COLO829 (cell line): ENCODE measurements around the gene IFTAP.

Source experiments
- DNase-seq: peaks from one replicate; pipeline ENCODE4 v3.0.0; 2012; ENCODE audit warnings: low spot score

Gene IFTAP

GRCh38 chr11:36598051-36598450 lies 3.7 kb downstream of the IFTAP start, which contains the start of gene RAG2:
RAG2 (minus strand) TSS chr11:36598236; CDS start chr11:36594168, 4,068 bp downstream.
- no peak for DNase-seq

DNA sequence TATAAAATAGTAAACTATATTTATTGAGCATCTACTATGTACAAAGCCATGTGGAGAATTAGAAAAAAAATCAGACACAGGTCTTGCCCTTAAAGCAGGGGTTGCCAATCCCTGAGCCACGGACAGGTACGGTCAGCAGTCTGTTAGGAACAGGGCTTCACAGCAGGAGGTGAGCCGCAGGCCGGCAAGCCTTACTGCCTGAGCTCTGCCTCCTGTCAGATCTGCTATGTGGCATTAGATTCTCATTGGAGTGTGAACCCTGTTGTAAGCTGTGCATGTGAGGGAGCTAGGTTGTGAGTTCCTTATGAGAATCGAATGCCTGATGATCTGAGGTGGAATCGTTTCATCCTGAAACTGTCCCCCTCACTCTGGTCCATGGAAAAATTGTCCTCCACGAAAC lies 5.9 kb downstream of the IFTAP start:
- DNase-seq: no peak

- no peak for DNase-seq
Measured at GRCh38 chr11:36601155-36601554, 6.9 kb downstream of the IFTAP start.

- no peak for DNase-seq
Measured at GRCh38 chr11:36602135-36602534, 7.8 kb downstream of the IFTAP start.

DNA sequence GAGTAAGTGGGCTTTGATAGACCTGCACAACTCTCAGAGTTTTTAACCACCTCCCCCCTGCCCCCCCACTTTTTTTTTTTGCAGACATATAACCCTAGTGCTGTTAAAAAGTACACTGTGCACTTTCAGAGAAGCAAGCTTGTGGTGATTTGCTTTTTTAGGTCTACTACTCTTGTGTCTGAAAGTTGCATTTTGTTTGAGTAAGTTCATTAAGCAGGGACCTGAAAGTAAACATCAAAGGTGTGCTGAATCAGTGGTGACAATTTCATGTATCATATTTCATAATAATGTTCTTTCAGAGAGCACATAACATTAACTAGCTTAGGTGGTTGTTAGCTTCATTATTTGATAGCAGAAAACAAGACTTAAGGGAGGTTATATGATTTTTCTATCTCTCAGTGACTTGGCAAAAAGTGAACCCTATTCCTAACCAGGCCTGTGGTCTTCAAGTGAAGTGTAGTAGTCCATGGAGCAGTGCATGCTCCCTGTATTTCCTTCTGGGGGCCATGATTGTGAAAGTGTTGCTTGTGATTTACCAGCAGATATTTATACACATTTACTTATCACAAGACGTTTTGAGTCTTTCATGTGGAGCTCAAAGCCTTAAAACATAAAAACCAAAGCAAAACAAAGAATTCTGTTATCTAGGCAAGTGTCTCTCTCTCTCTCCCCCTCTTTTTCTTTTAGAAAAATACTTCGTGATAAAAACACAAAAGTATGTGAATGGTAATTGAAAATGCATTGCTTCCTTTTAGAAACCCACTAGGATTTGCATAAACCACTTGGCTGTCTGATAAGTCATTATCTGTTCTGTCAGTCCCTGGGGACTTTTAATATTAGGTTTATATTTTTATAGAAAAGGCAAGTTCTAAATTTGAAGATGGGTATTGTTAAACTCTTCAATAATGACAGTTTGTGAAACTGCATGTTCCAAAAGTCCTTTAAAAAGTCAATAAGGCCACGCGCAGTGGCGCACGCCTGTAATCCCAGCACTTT lies 11.2 kb downstream of the IFTAP start:
- no peak for DNase-seq

- no peak for DNase-seq
Measured at GRCh38 chr11:36608491-36609199, 14.3 kb downstream of the IFTAP start.

DNA sequence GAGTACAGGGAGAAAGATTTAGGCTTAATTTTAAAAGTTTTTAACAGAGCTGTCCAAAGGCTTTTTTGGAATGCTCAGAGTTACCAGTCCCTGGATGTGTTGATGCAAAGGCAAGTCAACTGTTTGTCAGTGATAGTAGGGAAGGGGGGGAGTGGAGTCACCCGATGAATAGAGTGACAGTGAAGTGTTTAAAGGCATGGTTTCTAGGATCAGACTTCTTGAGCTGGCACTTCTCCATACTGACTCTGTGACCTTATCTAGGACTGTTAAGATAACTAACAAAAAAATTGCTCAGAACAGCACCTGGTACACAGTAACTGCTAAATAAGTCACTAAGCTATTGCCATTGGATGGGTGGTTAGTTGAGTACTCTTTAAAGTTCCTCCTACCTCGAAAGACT lies 15.1 kb downstream of the IFTAP start:
- no peak for DNase-seq

DNA sequence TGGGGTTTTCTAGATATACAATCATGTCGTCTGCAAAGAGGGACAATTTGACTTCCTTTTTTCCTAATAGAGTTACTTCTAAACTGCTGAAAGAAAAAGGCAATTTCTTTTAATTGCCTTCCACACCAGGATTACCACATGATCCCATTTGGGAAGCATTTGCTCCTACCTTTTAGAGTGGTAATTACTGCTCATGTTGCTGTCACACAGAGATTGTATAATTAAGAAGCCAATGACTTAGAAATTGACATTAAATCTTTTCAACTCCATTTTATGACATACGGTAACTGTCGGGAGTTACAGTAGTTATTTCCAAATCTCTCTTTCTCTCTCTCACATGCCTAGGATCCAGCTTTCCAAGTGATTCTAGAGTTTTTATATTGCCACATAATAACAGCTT lies 21.5 kb downstream of the IFTAP start:
- DNase-seq: no peak

DNA sequence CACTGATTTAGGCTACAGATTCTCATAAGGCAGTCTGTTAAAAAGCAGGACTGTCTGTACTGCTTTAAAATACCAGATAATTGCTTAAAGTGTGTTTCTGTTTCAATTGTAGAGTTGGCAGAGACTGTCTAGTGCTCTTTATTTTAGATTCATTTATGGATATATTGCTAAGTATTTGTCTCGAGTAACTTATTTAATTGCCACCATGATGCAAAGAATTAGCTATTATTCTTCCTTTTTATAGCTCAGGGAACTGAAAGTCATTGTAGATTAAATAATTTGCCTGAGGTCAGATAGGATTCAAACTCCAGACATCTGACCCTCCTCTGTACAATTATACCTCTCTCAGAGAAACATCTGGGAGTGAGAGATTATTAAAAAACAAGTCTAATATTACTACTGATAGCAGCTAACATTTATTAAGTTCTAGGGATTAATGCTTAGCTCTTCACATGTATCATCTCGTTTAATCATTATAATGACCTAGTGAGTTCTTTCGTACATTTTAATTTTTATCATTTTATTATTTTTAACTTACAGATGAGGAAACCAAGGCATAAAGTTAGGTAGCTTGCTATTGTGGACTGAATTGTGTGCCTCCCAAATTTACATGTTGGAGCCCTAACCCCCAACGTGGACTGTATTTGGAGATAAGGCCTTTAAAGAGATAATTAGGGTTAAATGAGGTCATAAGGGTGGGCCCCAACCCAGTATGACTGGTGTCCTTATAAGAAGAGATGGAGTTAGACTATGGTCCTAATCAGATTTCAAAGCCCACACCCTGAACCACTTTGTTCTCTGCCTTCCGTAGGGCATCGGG lies 23.5 kb downstream of the IFTAP start:
- DNase-seq: no peak

DNA sequence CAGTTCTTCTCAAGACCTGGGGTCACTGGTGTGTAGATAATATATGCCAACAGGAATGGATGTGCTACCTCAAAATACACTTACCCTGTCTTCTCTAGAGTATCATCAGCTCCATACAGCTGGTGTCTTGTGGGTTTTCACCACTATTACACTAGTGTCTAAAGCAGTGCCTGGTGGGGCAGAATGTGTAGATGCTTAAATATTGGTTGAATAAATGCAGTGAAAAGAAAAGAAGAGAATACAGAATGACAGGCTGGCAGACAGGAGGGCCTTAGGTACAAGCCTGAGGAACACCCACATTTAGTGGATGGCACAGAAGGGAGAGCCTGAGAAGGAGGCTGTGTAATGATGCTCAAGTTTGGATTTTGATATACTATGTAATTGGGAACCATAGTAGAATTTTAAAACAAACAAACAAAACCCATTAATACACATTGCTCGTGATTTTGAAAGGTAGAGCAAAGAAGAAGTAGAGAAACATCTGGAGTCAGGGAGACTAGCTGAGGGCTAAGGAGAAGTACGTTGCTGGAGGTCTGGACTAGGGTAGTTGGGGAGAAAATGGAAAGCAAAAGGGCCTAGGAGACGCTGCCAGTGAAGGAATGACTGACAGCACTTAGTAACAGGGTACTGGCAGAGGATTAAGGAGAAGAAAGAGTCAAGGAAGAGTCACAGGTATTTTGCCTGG lies 24.2 kb downstream of the IFTAP start:
- DNase-seq: no peak

DNA sequence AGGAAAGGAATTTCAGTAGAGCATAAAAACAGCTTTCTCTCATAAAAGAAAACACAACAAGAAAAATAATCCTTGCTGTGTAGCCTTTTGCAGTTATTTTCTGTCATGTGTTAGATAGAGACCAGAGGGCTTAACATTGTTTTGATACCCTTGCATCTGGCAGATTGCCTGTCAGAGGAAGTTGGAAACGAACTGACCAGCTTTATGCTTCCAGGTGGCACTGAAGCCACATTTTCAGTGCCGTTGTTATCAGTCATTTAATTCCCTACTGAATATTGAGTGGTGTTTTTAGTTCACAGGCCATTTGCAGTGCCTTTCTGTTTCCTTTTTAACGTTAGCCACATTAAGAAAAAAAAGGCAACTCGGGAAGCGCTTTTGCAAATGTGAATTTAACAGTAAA lies 25.2 kb downstream of the IFTAP start:
- DNase-seq: no peak

DNA sequence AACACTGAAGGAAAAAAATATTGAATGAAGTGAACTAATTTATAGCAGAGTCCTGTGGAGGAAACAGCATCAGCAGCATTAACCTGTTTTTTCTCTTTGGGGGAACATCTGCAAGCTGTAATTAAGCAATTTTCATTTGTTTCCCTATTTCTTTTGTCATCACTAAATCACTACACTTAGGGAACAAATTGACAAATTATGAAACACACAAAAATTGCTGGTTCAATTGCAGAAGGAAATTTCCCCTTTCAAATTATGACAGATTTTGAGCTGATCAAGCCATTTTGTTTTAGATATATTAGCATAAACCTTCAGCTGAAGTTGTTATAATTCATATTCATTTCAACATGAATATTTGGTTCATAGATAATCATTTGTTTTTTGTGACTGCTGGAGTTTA lies 25.9 kb downstream of the IFTAP start:
- no peak for DNase-seq

DNA sequence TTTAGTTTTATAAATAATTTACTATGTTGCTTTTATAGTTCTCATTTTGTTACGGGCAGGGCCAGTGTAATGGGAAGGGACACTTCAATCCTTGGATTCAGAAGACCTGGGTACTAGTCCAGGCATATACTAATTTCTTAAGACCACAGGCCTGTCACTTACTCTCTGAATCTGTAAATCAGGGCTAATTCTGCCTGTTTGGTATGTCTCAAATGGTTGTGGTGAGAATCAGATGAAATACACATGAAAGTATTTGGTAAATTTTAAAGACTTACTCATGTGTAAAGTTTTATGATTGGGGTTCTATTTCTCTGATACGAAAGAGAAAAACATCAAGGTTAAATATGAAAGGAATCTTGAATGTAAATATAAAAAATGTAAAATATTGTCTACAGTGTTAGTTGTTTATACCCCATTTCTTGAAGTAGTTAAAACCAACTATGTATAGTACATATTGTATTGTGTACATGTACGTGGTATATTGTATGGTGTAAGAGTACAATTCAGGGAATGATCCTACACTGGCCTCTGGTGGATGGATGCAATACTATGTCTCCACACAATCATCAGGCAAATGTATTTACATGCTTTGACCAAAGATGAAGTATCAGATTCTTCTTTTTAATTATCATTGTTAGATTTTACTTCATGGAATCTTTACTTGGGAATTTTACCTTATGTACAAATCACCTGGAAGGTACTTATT lies 28.3 kb downstream of the IFTAP start:
- peak; percentile 35 for DNase-seq

DNA sequence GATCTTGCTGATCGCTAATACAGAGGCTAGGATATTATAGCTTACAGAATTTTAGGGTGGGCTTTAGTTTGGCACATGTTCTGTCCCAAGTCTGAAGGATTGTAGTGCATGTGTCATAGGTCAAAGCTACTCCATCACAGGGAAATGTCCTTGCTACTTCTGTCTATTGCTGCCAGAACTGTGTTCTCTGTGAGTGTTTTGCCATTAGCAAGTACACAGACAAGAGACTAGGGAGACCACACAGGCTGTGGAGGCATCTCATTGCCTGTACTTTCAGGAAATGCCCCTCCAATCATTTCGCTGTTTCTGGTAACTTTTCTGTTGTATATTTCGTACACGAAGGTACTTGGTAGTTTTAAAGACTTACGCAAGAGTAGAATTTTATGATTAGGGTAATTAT lies 29.2 kb downstream of the IFTAP start:
- DNase-seq: no peak

- no peak for DNase-seq
Measured at GRCh38 chr11:36627006-36627405, 32.7 kb downstream of the IFTAP start.

GRCh38 chr11:36627471-36627870 lies 33.2 kb downstream of the IFTAP start:
- DNase-seq: no peak

DNA sequence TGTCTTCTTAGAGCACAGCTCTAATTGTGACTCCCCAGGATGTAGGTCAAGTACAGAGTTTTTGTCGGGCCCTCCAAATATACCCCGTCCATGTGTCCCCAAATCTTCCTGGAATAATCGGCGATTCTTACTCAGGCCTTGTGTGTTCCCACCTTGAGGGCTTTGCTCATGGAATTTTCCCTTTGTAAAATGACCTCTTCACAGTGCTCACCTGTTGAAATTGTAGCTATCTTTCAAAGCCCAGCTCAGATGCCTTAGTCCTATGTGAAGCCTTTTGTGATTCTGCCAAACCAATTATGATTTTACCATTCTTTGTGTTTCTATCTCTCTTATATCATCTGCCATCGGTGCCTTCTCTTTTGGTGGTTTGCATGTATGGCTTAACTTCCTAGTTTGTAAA lies 33.8 kb downstream of the IFTAP start:
- no peak for DNase-seq

DNA sequence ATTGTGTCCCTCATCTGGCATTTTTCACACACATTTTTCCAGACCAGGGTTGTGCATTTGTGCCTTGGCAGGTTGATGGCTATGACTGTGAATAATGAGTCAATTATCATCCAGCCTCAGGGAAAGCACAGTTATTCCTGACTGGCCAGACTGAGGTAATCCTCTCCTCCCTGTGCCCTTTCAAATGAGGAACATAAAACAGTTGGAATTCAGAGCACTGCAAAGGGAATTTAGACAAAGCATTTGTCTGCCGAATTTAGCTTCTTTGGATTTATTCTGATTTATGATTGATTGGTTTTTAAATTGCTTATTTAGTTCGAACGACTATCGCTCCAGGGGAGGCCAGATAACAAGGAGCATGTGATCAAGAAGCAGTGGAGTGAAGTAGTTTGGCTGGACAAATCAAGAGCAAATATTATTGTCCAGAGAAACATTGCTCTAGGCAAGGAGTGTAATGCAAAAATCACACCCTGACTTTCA lies 34.5 kb downstream of the IFTAP start:
- DNase-seq: no peak

DNA sequence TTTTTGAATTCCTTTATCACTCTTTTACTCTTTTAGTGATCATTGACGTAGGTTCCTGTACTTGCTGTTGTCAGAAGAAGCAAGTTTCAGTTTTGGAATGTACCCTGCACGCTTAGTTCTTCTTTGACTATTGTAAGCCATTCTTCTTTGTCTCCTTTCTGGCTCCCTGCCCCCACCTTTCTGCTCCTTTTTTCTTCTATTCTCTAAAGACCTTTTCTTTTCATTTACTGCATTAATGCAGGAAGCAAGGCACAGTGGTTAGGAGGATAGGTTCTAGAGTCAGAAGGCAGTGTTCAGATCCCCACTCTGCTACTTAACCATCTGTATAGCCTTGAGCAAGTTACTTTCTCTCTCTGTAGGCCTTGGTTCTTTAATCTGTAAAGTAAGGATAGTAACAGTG lies 37.5 kb downstream of the IFTAP start:
- no peak for DNase-seq

GRCh38 chr11:36635066-36635862 lies 41.0 kb downstream of the IFTAP start:
- DNase-seq: no peak
